HG03097 (cell line): ENCODE results near the gene CCDC7.
"Not testable (repeated sequence)": the region's sequence is repeated elsewhere in the genome, so short reads cannot be mapped to it uniquely, and the experiment has no call there.

ENCODE experiments used
- ATAC-seq: cut with Tn5 transposase; IDR thresholded peaks from one replicate; pipeline ENCODE4 v1.9.1; 2021; ENCODE audit not compliant: unreplicated experiment, low FRiP score

CCDC7 gene

DNA sequence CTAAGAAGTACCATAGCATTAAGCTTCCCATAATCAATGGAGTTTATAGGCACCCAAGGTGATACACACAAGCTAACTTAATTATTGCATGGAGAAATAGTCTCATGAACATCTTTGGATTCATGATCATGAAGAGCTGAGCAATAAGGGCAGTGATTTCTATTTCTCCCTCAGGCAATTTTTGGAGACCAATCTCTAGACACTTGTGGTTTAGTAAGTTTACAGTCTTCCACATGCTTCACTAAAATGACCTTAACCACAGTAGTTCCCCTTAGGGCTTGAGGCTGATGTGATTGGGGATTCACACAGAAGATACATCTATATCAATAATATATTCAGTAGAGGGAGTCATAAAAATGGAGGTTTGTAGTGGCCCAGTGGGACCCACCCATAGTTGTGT, 241.2 kb downstream of the CCDC7 start:
- ATAC-seq: no peak

DNA sequence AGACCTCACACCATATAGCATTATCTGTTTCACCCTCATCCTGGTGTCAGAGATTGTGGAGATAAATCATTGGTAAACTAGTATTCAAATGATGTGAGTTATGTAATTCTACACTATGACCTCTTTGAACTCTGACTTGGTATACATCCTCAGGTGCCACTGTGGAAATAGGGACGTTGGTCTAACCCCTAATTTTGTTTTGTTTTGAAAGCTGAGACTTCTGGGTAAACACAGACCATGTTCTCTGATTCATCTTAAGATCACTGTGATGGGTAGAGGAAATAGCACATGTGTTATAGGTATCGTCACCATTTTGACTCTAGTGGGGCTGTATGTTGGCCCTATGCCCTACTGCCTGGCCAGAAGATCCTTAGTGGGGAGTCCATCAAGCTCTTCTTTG, 241.6 kb downstream of the CCDC7 start:
- ATAC-seq: no peak

GRCh38 chr10:32692174-32692573, 246.2 kb downstream of the CCDC7 start:
- ATAC-seq: no peak

- ATAC-seq: no peak
These were observed 247.6 kb downstream of the CCDC7 start for GRCh38 chr10:32693441-32693979.

DNA sequence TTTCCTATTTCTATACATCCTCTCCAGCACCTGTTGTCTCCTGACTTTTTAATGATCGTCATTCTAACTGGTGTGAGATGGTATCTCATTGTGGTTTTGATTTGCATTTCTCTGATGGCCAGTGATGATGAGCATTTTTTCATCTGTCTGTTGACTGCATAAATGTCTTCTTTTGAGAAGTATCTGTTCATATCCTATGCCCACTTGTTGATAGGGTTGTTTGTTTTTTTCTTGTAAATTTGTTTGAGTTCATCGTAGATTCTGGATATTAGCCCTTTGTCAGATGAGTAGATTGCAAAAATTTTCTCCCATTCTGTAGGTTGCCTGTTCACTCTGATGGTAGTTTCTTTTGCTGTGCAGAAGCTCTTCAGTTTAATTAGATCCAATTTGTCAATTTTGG, 253.7 kb downstream of the CCDC7 start:
- ATAC-seq: not testable (repeated sequence)

DNA sequence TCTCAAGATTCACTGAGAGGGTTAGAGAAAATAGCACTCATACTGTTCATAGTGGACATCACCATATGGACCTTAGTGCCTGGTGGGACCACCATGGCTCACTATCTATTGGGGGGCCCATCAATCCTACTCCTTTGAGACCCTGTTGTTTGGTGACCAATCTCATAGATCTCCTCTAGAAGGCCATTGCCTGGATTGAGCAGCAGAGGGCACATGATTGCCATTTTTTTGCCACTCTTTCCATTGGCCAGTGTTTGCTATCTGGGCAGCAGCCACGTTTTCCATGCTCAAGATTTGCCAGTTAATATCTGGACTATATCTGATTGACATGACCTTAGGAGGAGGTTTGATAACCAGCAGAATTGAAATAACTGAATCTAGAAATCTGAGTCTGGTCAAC, 267.6 kb downstream of the CCDC7 start:
- ATAC-seq: no peak

- no peak for ATAC-seq
These were observed 285.6 kb downstream of the CCDC7 start for GRCh38 chr10:32731527-32731926.

DNA sequence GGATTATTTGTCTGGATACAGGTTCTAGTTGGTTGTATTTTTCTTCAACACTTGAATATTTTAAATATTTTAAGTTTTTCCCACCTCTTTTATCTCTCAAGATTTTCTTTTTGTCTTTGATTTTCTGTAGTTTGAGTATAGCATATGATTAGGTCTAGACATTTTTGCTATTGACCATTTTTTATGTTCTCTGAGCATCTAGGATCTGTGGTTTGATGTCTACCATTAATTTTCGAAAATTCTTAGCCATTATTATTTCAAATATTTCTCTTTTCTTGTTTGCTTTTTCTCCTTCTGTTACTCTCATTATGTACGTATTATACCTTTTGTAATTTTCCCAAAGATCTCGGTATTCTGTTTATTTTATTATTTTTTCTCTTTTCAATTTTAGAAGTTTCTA, 293.0 kb downstream of the CCDC7 start:
- no peak for ATAC-seq

GRCh38 chr10:32744321-32744720, 298.4 kb downstream of the CCDC7 start:
- no peak for ATAC-seq

DNA sequence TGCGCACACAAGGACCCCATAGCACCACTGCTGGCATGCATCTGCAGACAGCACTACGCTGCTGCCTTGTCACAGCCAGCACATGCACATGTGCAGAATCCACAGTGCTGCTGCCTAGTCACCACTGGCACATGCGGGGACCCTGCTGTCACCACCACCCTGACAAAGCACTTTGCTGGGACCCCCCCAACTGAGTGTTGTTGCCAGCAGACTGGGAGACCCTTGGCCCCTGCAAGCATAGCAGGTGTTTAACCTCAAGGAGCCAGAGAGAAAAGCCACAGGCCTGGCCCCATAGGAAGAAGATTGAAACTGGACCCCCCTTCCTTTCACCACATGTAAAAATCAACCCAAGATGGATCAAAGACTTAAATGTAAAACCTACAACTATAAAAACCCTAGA, 300.9 kb downstream of the CCDC7 start:
- no peak for ATAC-seq

- no peak for ATAC-seq
These were observed 305.6 kb downstream of the CCDC7 start for GRCh38 chr10:32751582-32751981.

- not testable (repeated sequence) for ATAC-seq
These were observed 309.0 kb downstream of the CCDC7 start for GRCh38 chr10:32754900-32755299.

DNA sequence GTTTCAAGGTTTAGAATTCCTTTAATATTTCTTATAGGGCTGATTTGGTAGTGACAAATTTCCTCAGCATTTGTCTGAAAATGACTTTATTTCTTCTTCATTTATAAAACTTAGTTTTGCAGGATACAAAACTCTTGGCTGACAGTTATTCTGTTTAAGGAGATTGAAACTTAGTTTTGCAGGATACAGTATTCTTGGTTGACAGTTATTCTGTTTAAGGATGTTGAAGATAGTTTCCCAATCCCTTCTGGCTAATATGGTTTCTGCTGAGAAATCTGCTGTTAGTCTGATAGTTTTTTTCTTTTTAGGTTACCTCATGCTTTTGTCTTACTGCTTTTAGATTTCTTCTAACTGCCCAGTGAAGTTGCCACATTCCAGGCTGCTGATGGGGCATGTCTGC, 325.3 kb downstream of the CCDC7 start:
- ATAC-seq: no peak

GRCh38 chr10:32773105-32773504, 327.2 kb downstream of the CCDC7 start:
- no peak for ATAC-seq

- ATAC-seq: no peak
These were observed 341.0 kb downstream of the CCDC7 start for GRCh38 chr10:32786968-32787367.

DNA sequence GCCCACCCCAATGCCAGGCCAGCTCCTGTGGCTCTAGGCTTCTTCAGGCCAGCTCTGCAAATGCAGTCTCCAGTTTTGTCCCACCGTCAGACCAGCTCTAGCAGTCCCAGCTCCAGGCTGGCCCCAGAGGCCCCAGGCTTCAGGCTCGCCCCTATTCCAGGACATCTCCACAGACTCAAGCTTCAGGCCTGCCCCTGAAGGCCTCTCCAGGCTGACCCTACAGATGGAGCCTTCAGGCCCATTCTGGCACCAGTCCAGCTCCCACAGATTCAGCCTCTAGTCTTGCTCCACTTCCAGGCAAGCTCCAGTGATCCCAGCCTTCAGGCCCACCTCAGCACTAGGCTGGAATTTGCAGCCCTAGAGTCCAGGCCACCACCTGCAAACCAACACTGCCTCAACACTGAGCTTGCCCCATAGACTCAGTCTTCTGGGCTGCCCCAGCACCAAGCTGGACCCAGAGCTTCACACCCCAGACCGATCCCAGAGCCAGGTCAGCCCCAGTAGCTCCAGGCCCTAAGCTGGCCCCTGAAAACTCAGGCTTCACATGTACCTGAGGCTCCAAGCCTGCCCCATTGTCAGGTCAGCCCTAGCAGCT, 341.8 kb downstream of the CCDC7 start:
- ATAC-seq: no peak

DNA sequence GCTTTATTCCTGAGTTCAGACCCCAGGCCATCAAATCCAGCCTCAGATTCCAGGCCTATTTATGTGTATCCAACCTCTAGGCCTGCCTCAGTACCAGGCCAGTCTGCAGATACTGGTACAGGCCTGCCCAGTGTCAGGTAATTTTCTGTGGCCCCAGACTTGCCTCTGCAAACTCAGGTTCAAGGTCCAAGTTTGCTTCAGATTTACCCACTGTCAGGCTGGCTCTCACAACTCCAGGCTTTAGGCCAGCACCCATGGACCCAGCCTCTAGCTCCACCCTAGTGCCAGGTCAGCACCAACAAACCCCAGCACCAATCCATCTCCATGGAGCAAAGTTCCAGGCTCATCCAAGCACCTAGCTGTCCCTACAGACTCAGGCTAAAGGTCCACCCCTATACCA, 342.4 kb downstream of the CCDC7 start:
- no peak for ATAC-seq

GRCh38 chr10:32790483-32790882, 344.5 kb downstream of the CCDC7 start:
- ATAC-seq: no peak

GRCh38 chr10:32793033-32793432, 347.1 kb downstream of the CCDC7 start:
- ATAC-seq: no peak

DNA sequence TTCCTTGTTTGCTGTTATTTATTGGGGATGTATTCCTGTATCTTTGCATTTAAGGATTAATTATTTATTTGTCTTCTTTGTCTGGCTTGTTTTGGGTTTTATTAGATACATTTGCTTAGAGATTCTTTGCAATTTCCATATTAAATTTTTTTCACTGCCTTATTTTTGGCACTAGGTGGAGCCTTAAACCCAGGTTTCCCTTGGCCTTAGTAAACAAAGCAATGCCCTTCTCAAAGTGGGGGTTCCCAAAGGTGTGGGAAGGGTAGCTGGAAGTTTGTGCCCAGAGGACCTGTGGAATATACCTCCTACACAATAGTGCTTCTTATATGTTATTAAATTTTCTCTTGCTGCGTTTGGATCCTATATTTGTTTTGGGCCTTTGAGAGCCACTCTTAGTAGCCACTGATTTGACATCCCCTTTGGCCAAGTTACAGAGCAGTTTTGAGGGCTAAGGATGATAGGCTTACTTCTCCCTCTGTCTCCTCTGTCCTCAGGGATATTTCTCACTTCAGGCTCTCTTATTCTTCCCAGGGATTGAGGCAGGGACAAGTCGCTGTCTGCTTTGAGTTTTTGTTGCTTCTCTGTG, 349.8 kb downstream of the CCDC7 start:
- ATAC-seq: no peak

DNA sequence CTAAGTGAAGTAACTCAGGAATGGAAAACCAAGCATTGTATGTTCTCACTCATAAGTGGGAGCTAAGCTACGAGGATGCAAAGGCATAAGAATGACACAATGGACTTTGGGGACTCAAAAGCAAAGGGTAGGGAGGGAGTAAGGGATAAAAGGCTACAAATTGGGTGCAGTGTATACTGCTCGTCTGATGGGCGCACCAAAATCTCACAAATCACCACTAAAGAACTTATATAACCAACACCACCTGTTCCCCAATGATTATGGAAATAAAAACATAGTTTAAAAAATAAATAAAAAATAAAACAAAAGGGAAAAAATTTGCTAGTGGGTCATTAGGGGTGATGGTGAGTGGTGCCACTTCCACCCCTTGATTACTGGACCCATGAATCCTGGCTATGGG, 351.5 kb downstream of the CCDC7 start:
- not testable (repeated sequence) for ATAC-seq

GRCh38 chr10:32846974-32847373, 401.0 kb downstream of the CCDC7 start:
- no peak for ATAC-seq

DNA sequence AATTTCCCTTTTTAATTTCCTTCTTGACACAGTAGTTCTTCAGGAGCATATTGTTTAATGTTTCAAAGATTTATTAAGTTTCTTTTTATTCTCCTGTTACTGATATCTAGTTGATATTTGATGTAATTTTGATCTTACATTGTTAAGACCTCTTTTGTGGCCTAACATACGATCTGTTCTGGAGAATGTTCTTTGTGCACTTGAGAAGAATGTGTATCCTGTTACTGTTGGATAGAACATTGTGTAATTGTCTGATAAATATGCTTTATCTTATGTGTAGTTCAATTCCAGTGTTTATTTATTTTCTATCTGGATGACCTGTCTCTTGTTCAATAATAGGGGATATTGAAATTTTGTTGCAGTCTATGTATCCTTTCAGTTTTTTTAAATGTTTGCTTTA, 405.4 kb downstream of the CCDC7 start:
- ATAC-seq: no peak
